HG02970 (cell line): ENCODE results near the gene MTUS2.

Experiments
- ATAC-seq: cut with Tn5 transposase; IDR thresholded peaks from one replicate; pipeline ENCODE4 v1.9.1; 2021; ENCODE audit warnings: mild to moderate bottlenecking, moderate library complexity, moderate number of reproducible peaks; ENCODE audit not compliant: unreplicated experiment, low FRiP score

The MTUS2 gene

GRCh38 chr13:28820099-28821051 lies at the start of gene MTUS2:
Gene MTUS2 (plus strand): TSS chr13:28820339.
- no peak for ATAC-seq

DNA sequence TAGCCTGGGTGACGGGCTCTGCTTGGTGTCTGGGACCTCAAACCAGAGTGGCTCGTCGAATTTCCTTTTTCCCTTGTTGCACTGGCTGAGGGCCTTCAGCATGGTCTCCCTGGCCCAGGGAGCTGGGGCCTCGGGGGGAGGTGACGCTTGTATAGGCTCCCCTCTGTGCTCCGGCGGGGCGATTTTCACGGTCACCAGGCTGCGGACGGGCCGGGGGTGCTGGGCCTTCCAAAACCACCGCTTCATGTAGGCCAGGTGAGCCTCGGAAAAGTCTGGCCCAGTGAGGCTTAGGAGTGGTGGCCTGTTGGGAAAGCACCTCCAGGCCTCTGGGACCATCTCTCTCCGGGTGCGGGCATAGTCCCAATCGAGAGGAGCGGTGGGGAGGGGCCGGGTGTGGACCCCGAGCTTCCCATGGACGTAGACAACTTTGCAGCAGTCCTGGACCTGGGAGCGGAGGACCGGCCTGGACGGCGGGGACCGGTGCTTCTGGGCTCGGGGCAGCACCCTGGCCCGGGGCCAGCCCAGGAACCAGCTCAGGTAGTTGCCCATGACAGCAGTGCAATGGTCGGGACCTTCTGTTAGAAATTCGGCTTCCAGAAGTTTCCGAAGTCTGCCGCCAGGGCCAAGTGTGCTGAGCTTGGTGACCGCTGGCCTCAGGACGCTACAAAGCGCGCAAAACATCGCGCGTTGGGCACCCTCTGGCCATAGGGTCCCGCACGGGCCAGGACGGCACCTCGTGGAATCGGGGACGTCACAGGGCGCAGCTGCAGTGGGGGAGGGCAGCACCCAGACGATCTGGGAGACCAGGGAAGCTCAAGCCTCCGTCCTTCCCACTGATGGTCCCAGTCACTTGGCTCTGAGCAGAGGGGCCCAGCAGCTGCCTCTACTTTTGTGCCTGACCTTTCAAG lies 41.6 kb upstream of the MTUS2 start:
- ATAC-seq: no peak

DNA sequence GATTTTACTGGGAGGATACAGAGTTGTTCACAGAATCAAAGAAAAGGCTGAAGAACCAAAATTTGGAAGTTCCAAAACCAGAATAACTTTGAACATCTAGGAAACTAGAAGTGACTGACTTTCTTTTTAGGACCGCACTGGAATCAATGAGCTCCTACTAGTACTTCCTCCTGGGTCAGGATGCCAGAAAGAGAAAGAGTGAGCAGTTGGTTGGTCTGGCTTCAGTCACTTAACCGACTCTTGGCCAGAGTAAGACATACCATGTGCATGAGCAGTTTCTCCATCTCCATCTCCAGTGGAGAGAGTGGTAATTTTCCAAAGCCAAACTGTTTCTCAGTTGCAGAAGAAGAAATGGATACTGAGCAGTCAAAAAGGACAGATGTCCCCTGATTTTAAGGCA lies 27.1 kb upstream of the MTUS2 start:
- ATAC-seq: no peak

- no peak for ATAC-seq
Measured at GRCh38 chr13:28794396-28794795, 25.7 kb upstream of the MTUS2 start.

DNA sequence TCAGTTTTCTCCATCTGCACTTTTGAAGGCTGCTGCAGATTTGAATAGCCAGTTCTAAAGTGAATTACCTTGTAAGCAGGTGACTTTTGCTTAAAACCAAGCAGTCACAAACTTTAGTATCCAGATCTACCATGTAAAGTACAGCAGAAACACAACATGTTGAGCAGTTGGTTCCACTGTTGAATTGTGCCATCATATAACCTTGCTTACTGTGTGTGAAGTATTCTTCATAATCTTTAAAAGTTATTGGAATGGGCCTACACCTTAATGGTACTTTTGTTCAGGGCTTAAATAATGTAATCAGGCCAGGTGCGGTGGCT lies 23.2 kb upstream of the MTUS2 start:
- ATAC-seq: no peak

- ATAC-seq: no peak
Measured at GRCh38 chr13:28805193-28805819, 14.8 kb upstream of the MTUS2 start.

GRCh38 chr13:28817204-28817603 lies 2.9 kb upstream of the MTUS2 start:
- no peak for ATAC-seq

GRCh38 chr13:28819046-28819730 lies 951 bp upstream of the MTUS2 start:
- no peak for ATAC-seq

DNA sequence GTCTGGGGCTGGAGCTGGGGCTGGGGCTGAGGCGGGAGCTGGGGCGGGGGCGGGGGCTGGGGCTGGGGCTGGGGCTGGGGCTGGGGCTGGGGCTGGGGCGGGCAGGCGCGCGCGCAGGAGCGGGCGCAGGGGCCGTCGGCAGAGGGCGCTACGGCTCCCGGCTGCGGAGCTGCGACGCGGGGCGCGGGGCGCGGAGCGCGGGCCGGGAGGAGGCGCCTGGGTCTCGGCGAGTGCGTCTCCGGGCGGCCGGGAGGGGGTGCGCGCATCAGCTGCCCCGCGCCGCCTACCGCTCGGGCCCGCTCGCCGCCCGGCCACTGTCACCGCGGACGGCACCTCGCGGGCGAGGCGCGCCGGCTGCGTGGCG lies 422 bp upstream of the MTUS2 start:
- ATAC-seq: no peak

DNA sequence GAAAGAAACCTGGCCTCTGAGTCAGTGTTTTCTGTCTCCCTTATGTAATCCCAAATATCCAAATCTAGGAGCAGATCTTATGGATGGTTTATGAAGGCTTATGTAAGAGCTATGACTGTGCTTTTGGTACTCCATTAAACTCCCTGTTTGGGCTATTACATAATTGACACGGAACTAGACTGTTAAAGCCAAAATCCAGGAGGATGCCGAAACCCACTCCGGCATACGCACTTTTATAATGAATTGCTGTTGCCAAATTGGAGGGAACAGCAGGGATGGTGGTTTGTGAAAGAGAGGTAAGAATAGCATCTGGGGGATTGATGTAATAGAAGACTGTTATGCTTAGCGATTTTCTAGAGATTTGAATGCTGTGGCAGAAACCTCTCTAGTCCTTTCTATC lies 2.0 kb downstream of the MTUS2 start:
- no peak for ATAC-seq

GRCh38 chr13:28822801-28823200 lies 2.7 kb downstream of the MTUS2 start:
- ATAC-seq: no peak

GRCh38 chr13:28825379-28825778 lies 5.2 kb downstream of the MTUS2 start:
- no peak for ATAC-seq

GRCh38 chr13:28826368-28826767 lies 6.2 kb downstream of the MTUS2 start:
- no peak for ATAC-seq

GRCh38 chr13:28830580-28830979 lies 10.4 kb downstream of the MTUS2 start:
- ATAC-seq: no peak

- ATAC-seq: no peak
Measured at GRCh38 chr13:28831117-28831516, 11.0 kb downstream of the MTUS2 start.

DNA sequence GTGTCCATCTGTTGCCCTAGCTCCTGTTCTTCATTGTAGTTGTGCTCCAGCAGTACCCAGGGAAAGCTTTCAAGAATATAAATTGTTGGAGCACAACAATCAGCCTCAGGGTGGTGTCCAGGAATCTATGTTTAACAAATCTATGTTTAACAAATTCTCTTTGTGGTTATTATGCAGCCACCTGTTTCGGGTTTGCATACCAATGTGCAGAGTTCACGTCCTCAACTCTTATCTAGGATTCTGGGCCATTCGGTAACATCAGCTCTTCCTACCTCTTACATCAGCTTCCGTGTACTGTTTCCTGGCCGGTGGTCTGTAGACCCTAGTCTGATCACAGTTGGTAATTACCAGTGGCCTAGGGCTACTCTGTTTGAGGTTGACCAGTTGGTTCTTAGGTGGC lies 17.0 kb downstream of the MTUS2 start:
- no peak for ATAC-seq

- ATAC-seq: no peak
Measured at GRCh38 chr13:28843639-28844038, 23.5 kb downstream of the MTUS2 start.

GRCh38 chr13:28849441-28849840 lies 29.3 kb downstream of the MTUS2 start:
- no peak for ATAC-seq

DNA sequence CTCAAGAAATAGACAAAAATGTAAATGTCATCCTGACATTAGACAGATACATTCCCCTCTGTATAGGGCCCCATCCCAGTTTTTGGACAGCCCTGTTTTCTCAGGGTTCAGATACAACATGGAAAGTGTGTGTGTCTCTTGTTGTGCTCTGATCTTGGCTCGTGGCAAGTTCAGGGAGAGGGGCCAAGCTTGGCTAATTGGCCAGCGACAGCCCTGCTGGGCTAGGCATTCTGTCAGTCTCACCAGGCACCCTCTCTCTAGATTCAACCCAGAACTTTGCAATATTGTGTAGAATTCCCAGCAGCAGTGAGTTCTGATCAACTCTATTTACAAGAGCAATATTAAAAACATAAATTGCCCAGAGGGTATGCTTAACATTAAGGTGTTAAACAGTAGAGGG lies 30.1 kb downstream of the MTUS2 start:
- no peak for ATAC-seq

DNA sequence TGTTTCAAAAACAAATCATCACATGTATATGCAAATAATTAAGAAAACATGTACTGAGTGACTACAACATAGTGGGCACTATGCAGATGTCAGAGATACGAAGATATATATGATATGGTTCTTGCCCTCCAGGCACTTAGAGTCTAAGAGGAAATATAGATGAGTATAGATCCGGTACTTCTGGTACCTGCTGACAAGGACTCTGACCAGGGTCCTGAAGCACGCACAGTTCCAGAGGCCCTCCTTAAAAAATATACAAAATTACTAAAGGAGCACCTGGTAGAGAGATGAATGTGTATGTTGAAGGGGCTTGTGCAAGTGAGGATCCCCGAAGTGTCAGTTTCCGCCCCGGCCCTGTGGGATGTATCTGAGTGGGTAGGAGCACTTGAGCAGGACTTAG lies 31.3 kb downstream of the MTUS2 start:
- no peak for ATAC-seq

DNA sequence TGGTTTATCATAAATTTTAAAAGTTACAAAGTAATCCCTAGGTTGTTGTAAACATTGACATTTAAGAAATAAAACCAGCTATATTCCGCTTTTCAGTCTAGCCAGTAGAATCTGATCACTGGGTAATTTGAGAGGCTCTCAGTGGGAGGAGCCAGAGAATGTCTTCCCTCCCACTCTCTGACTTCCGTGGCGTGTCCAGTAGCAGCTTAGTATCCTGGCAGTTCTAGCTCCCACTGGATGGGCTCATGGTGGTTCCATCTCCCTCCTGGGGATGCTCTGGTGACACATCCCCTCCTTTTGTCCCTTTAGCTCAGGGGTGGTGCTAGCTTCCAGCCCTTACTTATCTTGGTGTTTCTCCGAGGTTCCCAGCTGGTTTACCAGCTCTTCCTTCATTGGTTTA lies 34.5 kb downstream of the MTUS2 start:
- ATAC-seq: no peak
